ENCODE results near the gene ZNF48.

- TF ChIP-seq CTCF (IDR thresholded peaks at IDR 0.05; ENCODE audit: low read length): no peak
- no peak for TF ChIP-seq EZH2 (IDR thresholded peaks at IDR 0.05; ENCODE audit: borderline replicate concordance, low read length)
These were observed 27.0 kb upstream of the ZNF48 start for GRCh38 chr16:30368122-30368791.
